Measurements from ENCODE around the gene XPR1.

XPR1 gene

DNA sequence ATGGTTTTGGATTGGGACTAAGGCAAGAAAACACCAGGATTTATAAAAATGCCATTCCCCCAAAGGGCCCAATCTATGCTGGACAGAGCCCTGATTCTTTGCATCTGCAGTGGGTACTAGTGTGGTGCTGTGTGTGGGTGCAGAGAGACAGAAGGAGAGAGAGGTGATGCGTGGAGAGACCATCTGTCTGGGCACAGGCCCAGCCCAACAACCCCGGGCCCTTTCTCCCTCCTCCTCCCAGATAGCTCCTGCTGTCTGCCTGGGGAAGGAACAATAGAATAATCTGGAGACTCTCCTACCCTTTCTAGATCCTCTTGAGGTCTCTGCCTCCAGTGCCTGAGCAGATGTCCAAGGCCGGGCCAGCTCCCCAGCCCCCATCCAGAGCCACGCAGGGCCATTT lies 296.0 kb downstream of the XPR1 start:
- TF ChIP-seq, protein P1, sequence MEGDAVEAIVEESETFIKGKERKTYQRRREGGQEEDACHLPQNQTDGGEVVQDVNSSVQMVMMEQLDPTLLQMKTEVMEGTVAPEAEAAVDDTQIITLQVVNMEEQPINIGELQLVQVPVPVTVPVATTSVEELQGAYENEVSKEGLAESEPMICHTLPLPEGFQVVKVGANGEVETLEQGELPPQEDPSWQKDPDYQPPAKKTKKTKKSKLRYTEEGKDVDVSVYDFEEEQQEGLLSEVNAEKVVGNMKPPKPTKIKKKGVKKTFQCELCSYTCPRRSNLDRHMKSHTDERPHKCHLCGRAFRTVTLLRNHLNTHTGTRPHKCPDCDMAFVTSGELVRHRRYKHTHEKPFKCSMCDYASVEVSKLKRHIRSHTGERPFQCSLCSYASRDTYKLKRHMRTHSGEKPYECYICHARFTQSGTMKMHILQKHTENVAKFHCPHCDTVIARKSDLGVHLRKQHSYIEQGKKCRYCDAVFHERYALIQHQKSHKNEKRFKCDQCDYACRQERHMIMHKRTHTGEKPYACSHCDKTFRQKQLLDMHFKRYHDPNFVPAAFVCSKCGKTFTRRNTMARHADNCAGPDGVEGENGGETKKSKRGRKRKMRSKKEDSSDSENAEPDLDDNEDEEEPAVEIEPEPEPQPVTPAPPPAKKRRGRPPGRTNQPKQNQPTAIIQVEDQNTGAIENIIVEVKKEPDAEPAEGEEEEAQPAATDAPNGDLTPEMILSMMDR (IDR thresholded peaks at IDR 0.05; ENCODE audit: insufficient read depth, low read depth, low read length, missing control alignments), result no peak
- DNase-seq (ENCODE audit: low read depth), result no peak
- no peak overlapping the region for H3K4me3 ChIP-seq (ENCODE audit: low read length)

DNA sequence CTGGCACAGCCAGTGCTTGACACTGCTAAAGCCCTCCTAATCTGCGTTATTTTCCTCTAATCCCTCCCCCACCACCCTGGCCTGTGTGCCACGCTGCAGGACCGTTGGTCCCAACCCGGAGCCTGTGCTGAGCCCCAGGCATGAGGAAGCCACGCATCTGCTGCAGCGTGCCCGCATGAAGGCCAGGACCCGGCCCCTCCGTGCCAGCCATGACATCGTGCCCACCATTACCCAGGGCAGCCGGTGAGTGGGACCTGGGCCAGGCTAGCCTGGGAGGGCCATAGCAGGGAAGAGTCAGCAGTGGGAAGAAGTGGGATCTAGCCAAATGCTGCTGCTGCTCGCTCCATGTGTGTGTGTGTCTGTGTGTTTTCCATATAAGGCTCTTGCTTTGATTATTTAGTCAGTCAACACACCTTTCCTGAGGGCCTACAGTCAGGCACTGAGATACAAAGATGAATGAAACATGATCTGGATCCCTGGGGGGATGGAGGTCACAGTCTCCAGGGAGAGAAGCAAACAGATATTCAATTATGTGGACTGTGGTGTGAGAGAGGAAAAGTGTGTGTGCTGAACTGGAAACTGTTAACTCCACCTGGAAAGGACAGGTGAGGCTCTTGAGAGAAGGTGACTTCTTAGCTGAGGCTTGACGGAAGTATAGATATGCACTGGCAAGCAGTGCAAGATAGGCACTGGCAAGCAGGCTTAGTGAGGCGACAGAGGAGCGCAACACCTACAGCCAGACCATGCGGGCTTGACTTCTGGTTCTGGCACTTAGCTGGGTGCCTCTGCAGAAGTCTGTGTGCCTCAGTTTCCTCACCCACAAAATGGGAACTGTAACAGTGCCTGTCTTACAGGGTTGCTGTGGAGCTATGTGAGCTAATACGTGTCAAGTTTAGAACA lies 296.8 kb downstream of the XPR1 start:
- H3K4me3 ChIP-seq (ENCODE audit: low read length), result no peak overlapping the region
- DNase-seq (ENCODE audit: low read depth), result no peak
- TF ChIP-seq, protein P1 (IDR thresholded peaks at IDR 0.05; ENCODE audit: insufficient read depth, low read depth, low read length, missing control alignments), result no peak

DNA sequence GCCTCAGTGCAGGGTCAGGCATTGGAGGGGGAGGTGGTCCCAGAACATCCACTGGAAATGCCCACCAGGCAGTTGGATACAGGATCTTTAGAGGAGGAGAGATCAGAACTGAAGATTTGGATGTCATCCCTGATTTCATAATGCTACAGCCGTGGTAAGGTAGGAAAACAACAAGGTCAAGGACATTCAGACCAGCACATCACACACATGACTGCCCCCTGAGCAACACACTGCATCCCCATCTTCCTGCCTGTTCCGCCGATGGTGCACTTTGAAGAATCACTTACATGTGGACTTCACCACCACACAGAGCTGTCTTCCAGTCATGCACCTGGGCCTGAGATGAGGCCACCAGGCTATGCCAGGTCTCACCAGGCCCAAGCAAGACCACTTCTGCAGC lies 297.6 kb downstream of the XPR1 start:
- no peak overlapping the region for H3K4me3 ChIP-seq (ENCODE audit: low read length)
- DNase-seq (ENCODE audit: low read depth), result no peak
- TF ChIP-seq, protein P1 (IDR thresholded peaks at IDR 0.05; ENCODE audit: insufficient read depth, low read depth, low read length, missing control alignments), result no peak

DNA sequence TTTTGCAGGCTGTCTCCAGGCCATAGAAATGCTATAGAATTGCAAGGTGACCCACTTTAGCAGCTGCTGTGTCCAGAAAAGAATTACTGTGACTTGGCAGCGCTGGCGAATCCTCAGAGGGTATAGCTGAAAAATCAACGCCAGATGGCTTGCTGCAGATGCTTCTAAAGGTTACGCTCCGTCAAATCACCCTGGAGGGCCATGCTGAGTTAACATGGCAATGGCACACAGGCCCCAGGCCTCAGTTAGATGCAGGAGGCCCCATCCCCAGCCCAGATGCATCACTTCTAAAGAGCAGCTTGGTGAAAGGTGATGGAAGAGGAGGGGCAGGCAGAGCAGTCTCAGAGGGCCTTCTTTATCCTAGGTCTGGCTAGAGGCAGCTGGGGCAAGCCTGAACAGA lies 298.9 kb downstream of the XPR1 start:
- TF ChIP-seq, protein P1 (IDR thresholded peaks at IDR 0.05; ENCODE audit: insufficient read depth, low read depth, low read length, missing control alignments), result no peak
- no peak overlapping the region for H3K4me3 ChIP-seq (ENCODE audit: low read length)
- no peak for DNase-seq (ENCODE audit: low read depth)

DNA sequence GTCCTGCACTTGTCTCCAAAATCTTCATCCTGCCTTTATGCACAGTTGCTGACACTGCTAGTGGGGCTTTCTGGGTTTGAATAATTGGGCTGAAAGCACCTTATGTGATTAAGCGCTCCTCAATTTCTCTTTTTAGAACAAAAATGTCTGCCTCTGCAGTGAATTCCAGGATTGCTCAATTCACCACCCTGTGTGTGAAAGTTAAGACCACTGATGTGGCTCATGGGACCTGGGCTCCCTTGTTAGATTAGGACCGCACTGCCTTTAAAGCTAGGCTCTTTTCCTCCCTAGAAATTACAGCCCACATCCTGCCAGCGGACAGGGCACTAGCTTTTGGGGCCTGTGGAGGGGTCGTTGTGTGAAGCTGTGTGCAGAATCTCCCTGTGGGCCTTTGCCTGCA lies 299.7 kb downstream of the XPR1 start:
- no peak overlapping the region for H3K4me3 ChIP-seq (ENCODE audit: low read length)
- DNase-seq (ENCODE audit: low read depth), result no peak
- TF ChIP-seq, protein P1 (IDR thresholded peaks at IDR 0.05; ENCODE audit: insufficient read depth, low read depth, low read length, missing control alignments), result no peak

DNA sequence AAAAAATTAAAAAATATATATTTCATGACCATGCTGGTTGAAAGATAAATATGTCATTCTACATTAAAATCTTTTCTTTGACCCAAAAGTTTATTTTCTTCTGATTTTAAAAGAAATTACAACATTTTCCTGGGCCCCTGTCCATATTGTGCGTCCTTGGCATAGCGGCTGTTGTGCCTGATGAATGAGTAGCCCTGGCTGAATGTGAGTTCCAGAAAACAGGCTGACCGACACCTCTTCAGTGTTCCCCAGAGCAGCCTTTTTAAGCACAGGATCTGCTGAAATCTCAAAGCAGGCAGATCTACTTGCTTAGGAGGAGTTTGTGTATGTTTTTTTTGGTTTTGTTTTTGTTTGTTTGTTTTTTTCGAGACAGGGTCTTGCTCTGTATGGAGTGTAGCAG lies 300.6 kb downstream of the XPR1 start:
- no peak for DNase-seq (ENCODE audit: low read depth)
- TF ChIP-seq, protein P1 (IDR thresholded peaks at IDR 0.05; ENCODE audit: insufficient read depth, low read depth, low read length, missing control alignments), result no peak
- no peak overlapping the region for H3K4me3 ChIP-seq (ENCODE audit: low read length)

DNA sequence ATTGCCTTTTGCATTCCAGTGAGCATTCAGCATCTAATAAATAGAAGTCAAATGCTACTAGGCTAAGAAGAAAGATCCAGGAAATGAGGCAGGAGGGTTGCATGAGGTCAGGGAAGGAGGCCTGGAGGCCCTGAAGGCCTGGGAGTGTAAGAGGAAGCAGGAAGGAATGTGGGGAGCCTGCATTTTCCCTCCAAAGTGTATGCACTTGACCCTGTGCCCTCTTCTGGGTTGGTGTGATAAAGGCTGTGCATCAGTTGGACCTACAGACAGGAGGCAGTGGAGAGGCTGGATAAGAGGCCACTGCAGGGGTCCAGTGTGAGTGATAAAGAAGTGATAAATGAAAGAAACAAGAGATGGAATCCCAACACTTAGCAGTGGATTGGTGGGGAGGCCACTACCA lies 301.3 kb downstream of the XPR1 start:
- H3K4me3 ChIP-seq (ENCODE audit: low read length), result no peak overlapping the region
- TF ChIP-seq, protein P1 (IDR thresholded peaks at IDR 0.05; ENCODE audit: insufficient read depth, low read depth, low read length, missing control alignments), result no peak
- no peak for DNase-seq (ENCODE audit: low read depth)

Data from epithelial cell of esophagus (primary cell).